Measurements from ENCODE around the gene CTSD. TPM values are rescaled to one million over a fixed set of nuclear protein-coding genes. Genes with fewer than 3 reads are reported as not detected.

The CTSD gene
- polyA plus RNA-seq, 1 of the 3 experiments (the other 2 are of a cell fraction) = 187 TPM

- Histone ChIP-seq H3K79me2 (ENCODE audit: insufficient read depth) (no peaks in the 10 kb centered on the region), H2AFZ (ENCODE audit: low read depth) (no peak overlapping the region), H3K9ac (no peak overlapping the region), H3K36me3 (replicated peaks in 1 of 2; ENCODE audit: control insufficient read depth in 1 of 2, insufficient read depth in 2 of 2, low read length in 1 of 2) (no peaks in the 10 kb centered on the region), H3K4me3 (ENCODE audit: low read depth in 2 of 2, low read length in 1 of 2) (no peak overlapping the region), H3K4me2 (no peak overlapping the region), H3K27me3 (ENCODE audit: insufficient read depth) (peaks cover 8% of the 10 kb centered on the region; the same call in 1 of the 2 replicates), H4K20me1 (ENCODE audit: insufficient read depth) (no peaks in the 10 kb centered on the region), H3K4me1 (ENCODE audit: control insufficient read depth in 1 of 2, insufficient read depth in 2 of 2, low read depth in 1 of 2, low read length in 1 of 2) (peaks cover 0 to 38% of the 10 kb centered on the region in 2 experiments; a peak in 1 of 4 replicates), H3F3A (replicated peaks; ENCODE audit: insufficient read depth) (peaks cover 8% of the 10 kb centered on the region), H3K9me3 (no peaks in the 10 kb centered on the region), H3K9me2 (no peaks in the 10 kb centered on the region), H3K27ac (ENCODE audit: low read depth in 2 of 2, low read length in 1 of 2) (no peak overlapping the region)
- CTCF ChIA-PET = interaction anchor here (1.0 to 3.0 kb wide), 2 partner anchors 39 to 80 kb away, joined by 4 to 19 read pairs; no protein-coding TSS in a partner anchor
- WGBS (ENCODE audit: low lambda C conversion rate) = 51% methylated on average over 4 of the region's 13 CpGs
- POLR2A ChIA-PET = no interaction called here
- no peak for TF ChIP-seq NRF1 (IDR thresholded peaks at IDR 0.05; ENCODE audit: low read depth, low read length)
- no peak for TF ChIP-seq SIN3A (IDR thresholded peaks at IDR 0.05; ENCODE audit: borderline replicate concordance, low read depth, low read length)
- TF ChIP-seq EP300 (IDR thresholded peaks at IDR 0.05; ENCODE audit: borderline replicate concordance in 1 of 2, low read depth in 1 of 2, low read length in 1 of 2) = no peak
- TF ChIP-seq POLR2AphosphoS5 (IDR thresholded peaks at IDR 0.05; ENCODE audit: low read depth, low read length) = no peak
- TF ChIP-seq, protein P1, sequence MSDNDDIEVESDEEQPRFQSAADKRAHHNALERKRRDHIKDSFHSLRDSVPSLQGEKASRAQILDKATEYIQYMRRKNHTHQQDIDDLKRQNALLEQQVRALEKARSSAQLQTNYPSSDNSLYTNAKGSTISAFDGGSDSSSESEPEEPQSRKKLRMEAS (IDR thresholded peaks at IDR 0.05; ENCODE audit: low read depth) = no peak
- no peak for DNase-seq
Observed at GRCh38 chr11:1732418-1733008, 31.2 kb downstream of the CTSD start.

DNA sequence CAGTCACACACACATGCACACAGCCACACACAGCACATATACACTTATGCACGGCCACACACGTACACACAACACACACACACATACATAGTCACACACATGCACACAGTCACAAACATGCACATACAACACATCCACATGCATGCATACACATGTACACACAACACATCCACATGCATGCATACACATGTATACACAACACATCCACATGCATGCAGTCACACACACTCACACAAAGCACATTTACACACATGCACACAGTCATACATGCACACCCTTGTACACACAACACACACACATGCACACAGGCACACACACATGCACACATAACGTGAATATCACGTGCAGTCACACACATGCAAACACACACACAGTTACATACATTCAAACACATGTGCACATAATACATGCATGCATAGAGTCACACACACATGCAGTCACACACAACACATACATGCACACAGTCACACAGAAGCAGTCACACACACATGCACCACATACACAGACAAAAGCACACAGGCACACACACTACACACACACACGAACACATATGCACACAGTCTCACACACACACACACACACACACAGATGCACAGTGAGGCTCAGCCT lies 32.2 kb downstream of the CTSD start:
- Histone ChIP-seq H3K4me3 (ENCODE audit: low read depth in 2 of 2, low read length in 1 of 2) (no peak overlapping the region), H3K9me3 (no peaks in the 10 kb centered on the region), H2AFZ (ENCODE audit: low read depth) (no peak overlapping the region), H4K20me1 (ENCODE audit: insufficient read depth) (no peaks in the 10 kb centered on the region), H3K27ac (ENCODE audit: low read depth in 2 of 2, low read length in 1 of 2) (no peak overlapping the region), H3K9ac (no peak overlapping the region), H3K36me3 (replicated peaks in 1 of 2; ENCODE audit: control insufficient read depth in 1 of 2, insufficient read depth in 2 of 2, low read length in 1 of 2) (no peaks in the 10 kb centered on the region), H3K9me2 (no peaks in the 10 kb centered on the region), H3K27me3 (ENCODE audit: insufficient read depth) (peaks cover 8% of the 10 kb centered on the region; the same call in 1 of the 2 replicates), H3K4me1 (ENCODE audit: control insufficient read depth in 1 of 2, insufficient read depth in 2 of 2, low read depth in 1 of 2, low read length in 1 of 2) (peaks cover 0 to 40% of the 10 kb centered on the region in 2 experiments; a peak in 1 of 4 replicates), H3F3A (replicated peaks; ENCODE audit: insufficient read depth) (peaks cover 8% of the 10 kb centered on the region), H3K4me2 (no peak overlapping the region), H3K79me2 (ENCODE audit: insufficient read depth) (no peaks in the 10 kb centered on the region)
- WGBS (ENCODE audit: low lambda C conversion rate) = 36% methylated on average over 5 of the region's 5 CpGs
- POLR2A ChIA-PET = no interaction called here
- CTCF ChIA-PET = no interaction called here
- DNase-seq = no peak
- TF ChIP-seq TEAD4 (IDR thresholded peaks at IDR 0.05; ENCODE audit: borderline replicate concordance, insufficient read depth) = no peak
- TF ChIP-seq MEF2A (IDR thresholded peaks at IDR 0.05; ENCODE audit: borderline replicate concordance, low read depth) = no peak
- TF ChIP-seq FOXM1 (IDR thresholded peaks at IDR 0.05; ENCODE audit: low read depth) = no peak
- no peak for TF ChIP-seq RAD21 (IDR thresholded peaks at IDR 0.05; ENCODE audit: low read length)
- no peak for TF ChIP-seq POLR2AphosphoS5 (IDR thresholded peaks at IDR 0.05; ENCODE audit: low read depth, low read length)
- no peak for TF ChIP-seq ELF1 (IDR thresholded peaks at IDR 0.05)
- no peak for TF ChIP-seq ZBTB33 (IDR thresholded peaks at IDR 0.05; ENCODE audit: borderline replicate concordance, low read depth)
- TF ChIP-seq USF2 (IDR thresholded peaks at IDR 0.05; ENCODE audit: borderline replicate concordance, low read depth, low read length) = no peak
- TF ChIP-seq IRF3 (IDR thresholded peaks at IDR 0.05; ENCODE audit: low read depth, low read length) = no peak
- TF ChIP-seq RCOR1 (IDR thresholded peaks at IDR 0.05; ENCODE audit: low read length) = no peak
- no peak for TF ChIP-seq CHD2 (IDR thresholded peaks at IDR 0.05; ENCODE audit: low read length, partially characterized antibody)
- no peak for TF ChIP-seq NFIC (IDR thresholded peaks at IDR 0.05; ENCODE audit: borderline replicate concordance)
- TF ChIP-seq RFX5 (IDR thresholded peaks at IDR 0.05; ENCODE audit: low read length) = no peak
- TF ChIP-seq GABPA (IDR thresholded peaks at IDR 0.05; ENCODE audit: low read depth) = no peak
- TF ChIP-seq FOSL2 (IDR thresholded peaks at IDR 0.05; ENCODE audit: borderline replicate concordance, low read depth) = no peak
- no peak for TF ChIP-seq RXRA (IDR thresholded peaks at IDR 0.05; ENCODE audit: borderline replicate concordance, low read depth)
